Ovary (tissue), 9 donors: ENCODE measurements around the gene GLRA2. TPM values are rescaled to one million over a fixed set of nuclear protein-coding genes. Genes with fewer than 3 reads are reported as not detected.

Experiments
- DNase-seq, 5 donors: peaks; one replicate each; pipeline ENCODE4 v3.0.0-alpha.2; 2019 to 2020
- H3K27ac ChIP-seq, 2 donors: fragments of 200-600 bp; one replicate each; pipeline versions ENCODE4 v1.5.1 to v1.8.0; 2019 to 2022
- H3K27me3 ChIP-seq: fragments of 200-600 bp; one replicate; pipeline ENCODE4 v1.8.0; 2022
- H3K36me3 ChIP-seq: fragments of 200-600 bp; sonication (generic); one replicate; pipeline ENCODE4 v1.5.1; 2019
- H3K4me1 ChIP-seq: one replicate; pipeline ENCODE4 v1.8.1; 2013; ENCODE audit warnings: mild to moderate bottlenecking, moderate library complexity; ENCODE audit not compliant: insufficient read depth
- H3K4me3 ChIP-seq: fragments of 200-600 bp; sonication (generic); one replicate; pipeline ENCODE4 v1.5.1; 2017
- H3K9me3 ChIP-seq, 2 donors: fragments of 200-600 bp in 1 of 2; sonication (generic) in 1 of 2; one replicate each; pipeline versions ENCODE4 v1.5.1 to v1.8.1; 2013 to 2019; ENCODE audit warnings: mild to moderate bottlenecking in 1 of 2, moderate library complexity in 1 of 2
- EP300 ChIP-seq: sonication (generic); formaldehyde crosslinking; IDR thresholded peaks from one replicate; pipeline ENCODE4 v1.6.1; 2017; ENCODE audit warnings: antibody characterized with exemption
- POLR2A ChIP-seq: fragments of 450-650 bp; IDR thresholded peaks from one replicate; pipeline ENCODE4 v1.6.1; 2017; ENCODE audit warnings: antibody characterized with exemption, mild to moderate bottlenecking, moderate library complexity
- WGBS, 3 donors: extraction: QIAGEN DNeasy Blood & Tissue Kit in 1 of 3; methylation state at CpG; one replicate each; pipeline versions ENCODE4 v1.1.5 to v1.1.7; 2013 to 2017; 5-methylcytosine and 5-hydroxymethylcytosine counted together
- intact Hi-C, 4 donors: fragments of 100-400 bp; cut with DNase I; formaldehyde crosslinking; loops; one replicate each; pipeline versions ENCODE4 v1.11.0 to v1.15.1; 2022 to 2023
- polyA plus RNA-seq, 2 donors: library from polyadenylated mRNA; stranded (reverse); fragments of 200-250 nt in 1 of 2; fragments of 350-450 nt in 1 of 2; fragmentation: Illumina TruSeq in 1 of 2; extraction: RNeasy Lipid Tissue Mini Kit (QIAGEN cat#74804) in 1 of 2; gene quantifications; one replicate each; pipeline ENCODE4 v1.2.3, GENCODE V29; 2013 to 2014
- total RNA-seq, 7 donors: library from RNA; depleted of rRNA in 2 of 7; stranded (reverse); fragments of >200 nt in 2 of 7; fragmentation: NEBNext Ultra II Directional in 3 of 7; extraction: Animal tissue kit (Norgen Biotek cat#: 25700) in 3 of 7; gene quantifications; one replicate each; pipeline versions ENCODE4 v1.1.0 to v1.2.4, GENCODE V29; 2016 to 2023
- TF ChIP-seq, protein P1 (sequence below), 3 donors: fragments of 450-650 bp in 2 of 3; fragments of 200-600 bp in 1 of 3; IDR thresholded peaks; one replicate each; pipeline versions ENCODE4 v1.5.1 to v1.8.0; 2016 to 2022; ENCODE audit warnings: antibody characterized with exemption in 3 of 3, mild to moderate bottlenecking in 1 of 3
- donor health status: DM: no; HTN: no; CAD: no; lungs with moderate emphysema.
- donor health status: DM: no; HTN: no; CAD: no.
- donor health status: Bipolar disorder and iron deficiency.
- donor health status: DM: yes; HTN: yes; CAD: no.
- donor health status: DM: no; HTN: no; CAD: no.
- donor health status: DM: yes; HTN: yes; CAD: no.

GLRA2 gene
- total and polyA plus RNA-seq, 9 donors: 0.10 to 0.37 (median 0.22) TPM; not detected in 5

DNA sequence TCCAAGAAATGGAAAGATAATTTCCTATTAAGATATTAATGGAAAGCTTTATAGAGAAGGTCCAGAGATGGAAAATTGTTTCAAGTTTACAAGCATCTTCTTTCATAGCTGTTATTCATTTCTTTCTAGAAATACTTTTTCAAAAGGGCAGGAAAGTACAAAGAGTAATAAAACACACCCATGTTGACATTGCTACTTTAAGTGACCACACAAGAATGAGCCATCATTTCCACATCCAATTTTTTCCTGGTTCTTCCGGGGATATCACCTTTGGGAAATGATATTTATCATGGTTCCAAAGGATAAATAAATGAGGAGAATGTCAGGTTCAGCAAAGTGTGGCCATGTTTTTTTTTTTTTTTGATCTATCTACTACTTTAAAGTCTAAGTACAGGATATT, 4.5 kb downstream of the GLRA2 start:
- WGBS, 3 donors: 60 to 84% (median 78%) methylated on average over 1 of the region's 1 CpG
- H3K9me3 ChIP-seq: no peaks in the 10 kb centered on the region
- H3K27ac ChIP-seq: no peak overlapping the region
- TF ChIP-seq EP300 (no peak), POLR2A (no peak)
- TF ChIP-seq, protein P1, sequence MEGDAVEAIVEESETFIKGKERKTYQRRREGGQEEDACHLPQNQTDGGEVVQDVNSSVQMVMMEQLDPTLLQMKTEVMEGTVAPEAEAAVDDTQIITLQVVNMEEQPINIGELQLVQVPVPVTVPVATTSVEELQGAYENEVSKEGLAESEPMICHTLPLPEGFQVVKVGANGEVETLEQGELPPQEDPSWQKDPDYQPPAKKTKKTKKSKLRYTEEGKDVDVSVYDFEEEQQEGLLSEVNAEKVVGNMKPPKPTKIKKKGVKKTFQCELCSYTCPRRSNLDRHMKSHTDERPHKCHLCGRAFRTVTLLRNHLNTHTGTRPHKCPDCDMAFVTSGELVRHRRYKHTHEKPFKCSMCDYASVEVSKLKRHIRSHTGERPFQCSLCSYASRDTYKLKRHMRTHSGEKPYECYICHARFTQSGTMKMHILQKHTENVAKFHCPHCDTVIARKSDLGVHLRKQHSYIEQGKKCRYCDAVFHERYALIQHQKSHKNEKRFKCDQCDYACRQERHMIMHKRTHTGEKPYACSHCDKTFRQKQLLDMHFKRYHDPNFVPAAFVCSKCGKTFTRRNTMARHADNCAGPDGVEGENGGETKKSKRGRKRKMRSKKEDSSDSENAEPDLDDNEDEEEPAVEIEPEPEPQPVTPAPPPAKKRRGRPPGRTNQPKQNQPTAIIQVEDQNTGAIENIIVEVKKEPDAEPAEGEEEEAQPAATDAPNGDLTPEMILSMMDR (IDR thresholded peaks at IDR 0.05): no peak
- H3K36me3 ChIP-seq: no peaks in the 10 kb centered on the region
- no peaks in the 10 kb centered on the region for H3K27me3 ChIP-seq
- intact Hi-C loops: no loop called here
- H3K4me3 ChIP-seq: no peak overlapping the region
- DNase-seq: no peak
- no peaks in the 10 kb centered on the region for H3K4me1 ChIP-seq

DNA sequence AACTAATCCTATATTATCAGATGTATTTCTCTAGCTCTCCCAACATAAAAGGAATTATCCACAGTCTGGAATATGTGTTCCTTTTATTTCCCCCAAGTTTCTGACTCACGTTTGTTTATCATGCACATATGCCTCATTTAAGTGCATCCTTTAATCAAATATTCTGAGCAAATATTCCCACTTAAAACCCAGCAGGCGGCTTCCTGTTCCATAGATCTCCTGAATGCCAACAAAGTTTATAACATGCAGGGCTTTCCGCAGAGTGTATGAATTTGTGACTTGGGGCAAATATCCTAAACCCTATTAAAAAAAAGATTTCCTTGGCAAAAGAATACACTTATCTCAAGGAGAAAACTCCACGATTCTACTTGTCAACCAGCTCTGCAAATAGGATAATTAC, 16.9 kb downstream of the GLRA2 start:
- no peaks in the 10 kb centered on the region for H3K4me1 ChIP-seq
- no peaks in the 10 kb centered on the region for H3K27me3 ChIP-seq
- 52 to 58% (median 57%) methylated on average over 4 of the region's 4 CpGs for WGBS, 3 donors
- DNase-seq: no peak
- H3K4me3 ChIP-seq: no peak overlapping the region
- H3K36me3 ChIP-seq: no peaks in the 10 kb centered on the region
- TF ChIP-seq POLR2A (no peak), EP300 (no peak)
- TF ChIP-seq, protein P1 (IDR thresholded peaks at IDR 0.05): no peak
- H3K9me3 ChIP-seq: no peaks in the 10 kb centered on the region
- no peak overlapping the region for H3K27ac ChIP-seq
- intact Hi-C loops: no loop called here

GRCh38 chrX:14554131-14554715, 24.9 kb downstream of the GLRA2 start:
- peak; percentile 14 to 44 (median 23) for DNase-seq
- H3K4me1 ChIP-seq: no peaks in the 10 kb centered on the region
- TF ChIP-seq, protein P1 (IDR thresholded peaks at IDR 0.05): no peak
- TF ChIP-seq POLR2A (no peak), EP300 (no peak)
- WGBS, 3 donors: 8 to 24% (median 11%) methylated on average over 3 of the region's 3 CpGs
- intact Hi-C loops: no loop called here
- no peaks in the 10 kb centered on the region for H3K36me3 ChIP-seq
- no peak overlapping the region for H3K27ac ChIP-seq
- no peak overlapping the region for H3K4me3 ChIP-seq
- no peaks in the 10 kb centered on the region for H3K27me3 ChIP-seq
- no peaks in the 10 kb centered on the region for H3K9me3 ChIP-seq

DNA sequence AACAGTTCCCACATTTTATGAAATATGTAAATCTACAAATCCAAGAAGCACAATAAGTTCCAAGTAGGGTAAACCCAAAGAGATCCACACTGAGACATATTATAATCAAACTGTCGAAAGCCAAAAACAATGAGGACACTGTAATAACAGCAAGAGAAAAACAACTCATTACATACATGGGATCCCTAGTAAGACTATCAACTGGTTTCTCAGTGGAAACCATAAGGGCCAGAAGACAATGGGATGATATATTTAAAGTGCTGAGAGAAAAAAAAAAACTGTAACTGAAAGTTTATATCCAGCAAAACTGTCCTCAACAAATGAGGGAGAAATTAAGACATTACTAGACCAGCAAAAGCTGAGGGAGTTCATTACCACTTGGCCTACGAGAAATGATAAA, 34.7 kb downstream of the GLRA2 start:
- intact Hi-C loops: no loop called here
- H3K4me1 ChIP-seq: no peaks in the 10 kb centered on the region
- 72 to 81% (median 77%) methylated on average over 2 of the region's 2 CpGs for WGBS, 3 donors

More for the DNA sequence above, 34.7 kb downstream of the GLRA2 start:
- no peaks in the 10 kb centered on the region for H3K36me3 ChIP-seq
- TF ChIP-seq, protein P1 (IDR thresholded peaks at IDR 0.05): no peak
- no peak for TF ChIP-seq POLR2A
- no peak for TF ChIP-seq EP300
- H3K27me3 ChIP-seq: no peaks in the 10 kb centered on the region
- no peaks in the 10 kb centered on the region for H3K9me3 ChIP-seq
- no peak for DNase-seq
- H3K27ac ChIP-seq: no peak overlapping the region
- no peak overlapping the region for H3K4me3 ChIP-seq
